Neural cell (in vitro differentiated cells): Measurements from ENCODE around the gene LSM8. TPM values are rescaled to one million over a fixed set of nuclear protein-coding genes. Genes with fewer than 3 reads are reported as not detected.

Experiments used
- polyA plus RNA-seq: library from polyadenylated mRNA; depleted of rRNA; stranded (reverse); fragments of >200 nt; gene quantifications from 2 replicates; pipeline ENCODE4 v1.2.3, GENCODE V29; 2014

Gene LSM8
- polyA plus RNA-seq, 1 donor from 2014 or later: 157 TPM

Other genes with a start within 250 kb of the LSM8 start
- gene ANKRD7, start 40.5 kb downstream of the LSM8 start, polyA plus RNA-seq: not detected in 2 replicates